NCI-H510A (cell line): Measurements from ENCODE around the gene ZNF3.

ENCODE experiments used
- DNase-seq: peaks from one replicate; lab custom pipeline; 2025; lab: John Stamatoyannopoulos, UW

Gene ZNF3

DNA sequence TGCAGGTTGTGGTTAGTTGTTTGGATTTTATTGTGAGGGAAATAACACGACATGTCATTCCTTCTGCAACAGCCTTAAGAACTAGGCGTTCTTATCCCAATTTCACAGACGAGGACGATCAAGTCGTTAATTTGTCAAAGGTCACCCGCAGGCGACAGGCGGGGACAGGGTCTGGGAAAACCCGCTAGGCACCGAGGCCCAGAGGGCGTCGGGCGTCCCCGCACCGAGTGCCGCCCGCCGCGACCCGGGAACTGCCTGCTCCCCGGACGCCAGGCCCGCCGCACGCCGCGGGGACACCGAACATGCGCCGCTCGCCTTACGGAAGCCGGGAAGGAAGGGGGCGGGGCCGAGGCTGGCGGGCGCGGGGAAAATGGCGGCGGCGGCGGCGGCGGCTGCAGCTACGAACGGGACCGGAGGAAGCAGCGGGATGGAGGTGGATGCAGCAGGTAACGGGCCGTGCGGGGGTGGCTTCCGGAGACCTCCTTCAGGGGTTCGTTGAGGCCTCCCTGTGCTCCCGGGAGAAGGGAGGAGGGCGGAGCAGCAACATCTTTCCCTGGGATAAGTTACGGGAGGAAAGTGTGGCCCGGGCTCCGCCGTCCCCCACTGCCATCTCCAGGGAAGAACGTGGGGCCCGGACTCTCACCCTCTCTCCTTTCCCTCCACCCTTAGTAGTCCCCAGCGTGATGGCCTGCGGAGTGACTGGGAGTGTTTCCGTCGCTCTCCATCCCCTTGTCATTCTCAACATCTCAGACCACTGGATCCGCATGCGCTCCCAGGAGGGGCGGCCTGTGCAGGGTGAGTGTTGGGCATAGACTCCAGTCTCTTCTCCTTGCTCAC is 7.3 kb upstream of the ZNF3 start, which contains the start of gene COPS6:
TSS of gene COPS6 (plus strand) at position 349 of the 837 bp plus-strand sequence. CDS start at position 371, 22 bp downstream.
- DNase-seq: peak; percentile 48

GRCh38 chr7:100088095-100088620 is 6.6 kb upstream of the ZNF3 start:
- no peak for DNase-seq

DNA sequence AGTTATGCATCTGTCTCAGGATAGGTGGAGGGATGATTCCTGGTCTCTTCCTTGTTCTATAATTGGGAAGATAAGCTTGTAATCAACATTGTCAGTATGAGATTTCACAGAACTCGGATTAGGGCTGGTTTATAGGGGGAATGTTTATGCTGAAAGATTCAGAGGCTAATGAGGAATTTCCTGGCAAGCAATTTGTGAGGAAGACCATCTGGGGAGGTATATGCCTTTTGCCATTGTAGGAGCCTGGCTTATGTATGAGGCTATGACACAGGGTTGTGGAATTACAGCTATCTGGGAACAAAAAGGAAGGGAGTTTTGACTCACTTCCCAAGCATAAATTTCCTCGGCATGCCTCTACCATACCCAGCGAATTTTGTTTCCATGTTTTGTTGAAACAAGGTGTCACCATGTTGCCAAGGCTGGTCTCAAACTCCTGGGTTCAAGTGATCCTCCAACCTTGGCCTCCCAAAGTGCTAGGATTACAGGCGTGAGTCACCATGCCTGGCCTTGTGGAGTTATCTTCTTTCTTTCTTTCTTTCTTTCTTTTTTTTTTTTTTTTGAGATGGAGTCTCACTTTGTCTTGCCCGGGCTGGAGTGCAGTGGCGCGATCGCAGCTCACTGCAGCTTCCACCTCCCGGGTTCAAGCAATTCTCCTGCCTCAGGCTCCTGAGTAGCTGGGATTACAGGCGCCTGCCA is 5.7 kb upstream of the ZNF3 start:
- DNase-seq: no peak

- no peak for DNase-seq
Measured at GRCh38 chr7:100085515-100085914, 4.0 kb upstream of the ZNF3 start.

- no peak for DNase-seq
Measured at GRCh38 chr7:100082978-100083377, 1.5 kb upstream of the ZNF3 start.

GRCh38 chr7:100080907-100081534 is 502 bp downstream of the ZNF3 start:
- DNase-seq: peak; percentile 8

GRCh38 chr7:100079024-100079560 is 2.4 kb downstream of the ZNF3 start:
- DNase-seq: no peak

- DNase-seq: no peak
Measured at GRCh38 chr7:100077205-100077604, 4.3 kb downstream of the ZNF3 start.

DNA sequence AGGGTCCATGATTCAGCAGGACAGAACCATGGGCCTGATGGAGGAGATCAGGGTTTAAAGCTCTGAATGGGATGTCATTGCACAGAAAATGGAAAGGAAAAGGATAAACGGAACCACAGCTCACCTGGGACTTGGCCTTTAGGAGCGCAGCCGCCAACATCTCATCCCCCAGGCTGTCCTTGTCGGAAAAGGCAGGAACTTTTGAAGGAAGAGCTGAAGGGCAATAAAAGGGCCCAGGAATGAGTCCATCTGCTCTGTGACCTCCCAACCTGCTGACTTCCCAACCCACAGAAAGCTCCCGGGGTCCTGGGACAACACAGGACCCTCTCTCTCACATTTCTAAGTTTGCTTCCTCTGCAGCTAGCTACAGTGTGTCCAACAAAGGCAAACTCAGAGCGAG is 6.1 kb downstream of the ZNF3 start:
- DNase-seq: no peak

DNA sequence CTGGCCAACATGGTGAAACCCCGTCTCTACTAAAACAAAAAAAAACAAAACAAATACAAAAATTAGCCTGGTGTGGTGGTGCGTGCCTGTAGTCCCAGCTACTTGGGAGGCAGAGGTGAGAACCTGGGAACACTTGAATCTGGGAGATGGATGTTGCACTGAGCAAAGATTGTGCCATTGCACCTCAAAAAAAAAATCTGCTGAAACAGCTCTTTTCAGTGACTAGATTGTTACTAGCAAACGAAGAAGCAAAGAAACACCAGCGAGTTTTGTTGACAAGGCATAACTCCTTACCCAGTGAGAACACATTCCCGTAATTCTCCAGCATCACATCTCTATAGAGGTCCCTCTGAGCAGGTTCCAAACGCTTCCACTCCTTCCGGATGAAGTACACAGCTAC is 6.7 kb downstream of the ZNF3 start:
- no peak for DNase-seq

DNA sequence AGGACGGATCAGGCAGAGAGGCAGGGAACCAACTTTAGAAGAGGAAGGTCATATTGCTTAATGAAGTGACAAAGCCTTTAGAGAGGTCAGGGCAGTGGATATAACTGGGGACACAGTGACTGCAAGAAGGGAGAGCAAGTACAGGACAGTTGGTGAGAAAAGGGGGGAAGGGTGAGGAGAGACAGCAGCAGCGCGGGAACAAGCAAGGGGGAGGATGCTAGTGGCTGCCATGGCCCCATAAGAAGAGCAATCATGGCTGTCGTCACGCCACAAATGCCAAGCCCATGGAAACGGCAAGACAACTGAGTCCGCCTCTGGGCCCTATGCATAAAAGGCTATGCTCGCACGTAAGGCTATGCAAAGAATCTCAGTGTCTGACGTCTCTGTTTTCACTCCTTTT is 9.1 kb downstream of the ZNF3 start:
- DNase-seq: no peak

DNA sequence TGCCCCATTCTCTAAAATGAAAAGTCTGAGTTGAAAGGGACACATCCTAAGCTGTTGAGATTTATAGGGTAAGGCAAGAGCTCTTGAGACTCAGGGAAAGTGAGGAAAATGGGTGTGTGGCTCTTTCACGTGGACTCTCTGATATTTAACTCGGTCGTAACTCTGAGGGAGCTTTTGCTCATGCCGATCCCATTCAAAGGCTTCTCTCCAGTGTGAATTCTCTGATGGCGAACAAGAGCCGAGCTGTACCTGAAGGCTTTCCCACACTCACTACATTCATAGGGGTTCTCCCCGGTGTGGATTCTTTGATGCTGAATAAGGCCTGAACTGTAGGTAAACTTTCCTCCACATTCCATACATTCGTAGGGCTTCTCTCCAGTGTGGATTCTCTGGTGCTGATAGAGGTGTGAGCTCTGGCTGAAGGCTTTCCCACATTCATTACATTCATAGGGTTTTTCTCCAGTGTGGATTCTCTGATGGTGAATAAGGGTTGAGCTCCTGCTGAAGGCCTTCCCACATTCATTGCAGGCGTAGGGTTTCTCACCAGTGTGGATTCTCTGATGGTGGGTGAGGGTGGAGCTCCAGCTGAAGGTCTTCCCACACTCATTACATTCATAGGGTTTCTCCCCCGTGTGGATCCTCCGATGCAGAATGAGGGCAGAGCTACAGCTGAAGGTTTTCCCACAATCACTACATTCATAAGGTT is 10.4 kb downstream of the ZNF3 start:
- no peak for DNase-seq

- DNase-seq: no peak
Measured at GRCh38 chr7:100069991-100070390, 11.5 kb downstream of the ZNF3 start.

- no peak for DNase-seq
Measured at GRCh38 chr7:100066953-100067352, 14.6 kb downstream of the ZNF3 start.

- DNase-seq: no peak
Measured at GRCh38 chr7:100065452-100066186, 15.9 kb downstream of the ZNF3 start.

- no peak for DNase-seq
Measured at GRCh38 chr7:100064162-100064561, 17.4 kb downstream of the ZNF3 start.

DNA sequence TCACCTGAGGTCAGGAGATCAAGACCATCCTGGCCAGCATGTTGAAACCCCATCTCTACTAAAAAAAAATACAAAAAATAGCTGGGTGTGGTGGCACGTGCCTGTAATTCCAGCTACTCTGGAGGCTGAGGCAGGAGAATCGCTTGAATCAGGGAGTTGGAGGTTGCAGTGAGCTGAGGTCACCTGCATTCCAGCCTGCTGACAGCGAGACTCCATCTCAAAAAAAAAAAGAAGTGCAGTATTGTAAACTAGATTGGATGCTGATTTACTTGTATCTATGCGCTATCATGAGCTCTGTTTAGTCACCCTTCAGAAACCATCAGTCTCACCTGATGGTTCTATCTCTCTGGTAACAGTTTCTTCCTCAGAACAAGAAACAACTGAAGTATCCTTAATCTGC is 18.1 kb downstream of the ZNF3 start:
- no peak for DNase-seq

DNA sequence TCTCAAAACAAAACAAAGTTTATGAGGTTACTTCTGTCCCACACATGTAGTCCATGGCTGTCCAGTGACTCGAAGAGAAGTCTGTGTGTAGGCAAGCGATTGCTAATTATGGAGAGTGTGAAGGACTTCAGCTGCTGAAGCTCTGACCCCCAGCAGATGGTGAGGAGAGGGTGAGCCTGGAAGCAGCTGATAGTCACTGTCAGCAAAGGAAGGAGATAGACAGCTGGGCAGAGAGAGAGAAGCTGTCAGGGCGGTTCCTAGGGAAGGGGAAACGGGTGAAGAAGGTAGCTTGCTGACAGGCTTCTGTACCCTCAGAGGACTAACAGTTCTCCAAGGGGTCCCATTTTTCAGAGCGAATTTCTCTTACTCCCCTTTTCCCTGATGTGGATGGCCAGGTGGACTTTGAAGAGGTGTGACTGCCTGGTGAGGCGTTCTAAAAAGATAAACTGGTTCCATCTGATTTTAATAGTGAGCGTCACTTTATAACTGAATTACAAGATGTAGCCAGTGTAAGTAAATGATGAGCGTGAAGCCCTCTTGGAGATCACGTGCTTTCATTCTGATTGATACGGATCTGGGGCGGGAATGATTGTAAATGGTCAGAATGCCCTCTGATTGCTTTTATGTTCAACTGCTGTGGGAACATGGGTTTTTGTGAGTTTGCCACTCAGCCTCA is 19.9 kb downstream of the ZNF3 start:
- no peak for DNase-seq

GRCh38 chr7:100059251-100059739 is 22.2 kb downstream of the ZNF3 start:
- no peak for DNase-seq

- no peak for DNase-seq
Measured at GRCh38 chr7:100057006-100057405, 24.5 kb downstream of the ZNF3 start.
